SK-N-SH (cell line): ENCODE results near the gene DDRGK1.

Experiments used
- CTCF ChIP-seq: fragments of 200-600 bp; sonication (generic); IDR thresholded peaks from 2 replicates; pipeline ENCODE4 v1.6.1; 2017; ENCODE audit warnings: antibody characterized with exemption, mild to moderate bottlenecking, moderate library complexity
- ELF1 ChIP-seq: IDR thresholded peaks from 2 replicates; pipeline ENCODE4 v1.4.0; 2012
- EP300 ChIP-seq, 2 experiments: IDR thresholded peaks; 2 replicates each; pipeline versions ENCODE4 v1.4.0 to v1.6.1; 2012; ENCODE audit warnings: borderline replicate concordance in 1 of 2, low read depth in 1 of 2, low read length in 1 of 2
- EZH2phosphoT487 ChIP-seq: fragments of 200-600 bp; sonication (generic); IDR thresholded peaks from 2 replicates; pipeline ENCODE4 v1.6.1; 2017; ENCODE audit warnings: low read depth, mixed run types, mild to moderate bottlenecking, antibody characterized with exemption, moderate library complexity, borderline replicate concordance
- FOXM1 ChIP-seq: IDR thresholded peaks from 2 replicates; pipeline ENCODE4 v1.4.0; 2012; ENCODE audit warnings: low read depth, mild to moderate bottlenecking
- JUND ChIP-seq: IDR thresholded peaks from 2 replicates; pipeline ENCODE4 v1.4.0; 2012
- MAX ChIP-seq: IDR thresholded peaks from 2 replicates; pipeline ENCODE4 v1.4.0; 2012; ENCODE audit warnings: low read depth
- REST ChIP-seq: IDR thresholded peaks from 2 replicates; pipeline ENCODE4 v1.6.1; 2012; ENCODE audit warnings: mild to moderate bottlenecking, low read depth, low read length, moderate library complexity
- RXRA ChIP-seq: IDR thresholded peaks from 2 replicates; pipeline ENCODE4 v1.4.0; 2012; ENCODE audit warnings: low read depth, mild to moderate bottlenecking, borderline replicate concordance
- SIN3A ChIP-seq: IDR thresholded peaks from 2 replicates; pipeline ENCODE4 v1.6.1; 2012; ENCODE audit warnings: low read depth, mild to moderate bottlenecking, low read length, moderate library complexity, borderline replicate concordance
- SMC3 ChIP-seq: IDR thresholded peaks from 2 replicates; pipeline ENCODE4 v1.6.1; 2012; ENCODE audit warnings: low read depth, low read length, improper control_type of control experiment

GRCh38 chr20:3158968-3159431, 45.5 kb downstream of the DDRGK1 start:
- no peak for TF ChIP-seq CTCF
- TF ChIP-seq SIN3A, result no peak
- TF ChIP-seq ELF1, result no peak
- no peak for TF ChIP-seq JUND
- no peak for TF ChIP-seq SMC3
- TF ChIP-seq FOXM1, result no peak
- no peak for TF ChIP-seq EP300 (IDR thresholded peaks at IDR 0.05; ENCODE audit: borderline replicate concordance in 1 of 2, low read depth in 1 of 2, low read length in 1 of 2)
- no peak for TF ChIP-seq RXRA
- no peak for TF ChIP-seq MAX
- TF ChIP-seq EZH2phosphoT487, result no peak
- no peak for TF ChIP-seq REST
